ENCODE measurements around the gene ETFA.

Gene ETFA

GRCh38 chr15:76215634-76216033 lies 95.6 kb downstream of the ETFA start:
- TF ChIP-seq, protein P1, sequence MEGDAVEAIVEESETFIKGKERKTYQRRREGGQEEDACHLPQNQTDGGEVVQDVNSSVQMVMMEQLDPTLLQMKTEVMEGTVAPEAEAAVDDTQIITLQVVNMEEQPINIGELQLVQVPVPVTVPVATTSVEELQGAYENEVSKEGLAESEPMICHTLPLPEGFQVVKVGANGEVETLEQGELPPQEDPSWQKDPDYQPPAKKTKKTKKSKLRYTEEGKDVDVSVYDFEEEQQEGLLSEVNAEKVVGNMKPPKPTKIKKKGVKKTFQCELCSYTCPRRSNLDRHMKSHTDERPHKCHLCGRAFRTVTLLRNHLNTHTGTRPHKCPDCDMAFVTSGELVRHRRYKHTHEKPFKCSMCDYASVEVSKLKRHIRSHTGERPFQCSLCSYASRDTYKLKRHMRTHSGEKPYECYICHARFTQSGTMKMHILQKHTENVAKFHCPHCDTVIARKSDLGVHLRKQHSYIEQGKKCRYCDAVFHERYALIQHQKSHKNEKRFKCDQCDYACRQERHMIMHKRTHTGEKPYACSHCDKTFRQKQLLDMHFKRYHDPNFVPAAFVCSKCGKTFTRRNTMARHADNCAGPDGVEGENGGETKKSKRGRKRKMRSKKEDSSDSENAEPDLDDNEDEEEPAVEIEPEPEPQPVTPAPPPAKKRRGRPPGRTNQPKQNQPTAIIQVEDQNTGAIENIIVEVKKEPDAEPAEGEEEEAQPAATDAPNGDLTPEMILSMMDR (conservative IDR thresholded peaks at IDR 0.05; ENCODE audit: low read length): no peak

DNA sequence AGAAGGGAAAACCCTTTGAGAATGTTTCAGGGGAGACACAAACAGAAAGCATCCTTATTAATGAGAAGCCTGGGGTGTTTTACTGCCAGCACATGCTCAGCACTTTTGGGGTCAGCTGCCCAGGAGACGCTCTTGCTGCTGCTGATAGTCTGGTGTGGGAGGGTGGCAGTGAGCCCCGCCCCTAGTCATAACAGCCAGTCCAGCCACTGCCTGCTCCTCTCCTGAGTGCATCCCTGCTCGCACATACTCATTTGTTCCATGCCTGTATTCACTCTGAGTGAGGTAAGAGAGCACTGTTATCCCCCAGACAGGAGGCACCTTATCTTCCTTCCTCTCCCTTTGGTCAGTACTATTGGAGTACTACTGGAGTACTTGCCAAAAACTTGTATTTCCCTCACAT lies 101.3 kb downstream of the ETFA start:
- DNase-seq (ENCODE audit: low read depth): no peak
- no peak overlapping the region for H3K4me3 ChIP-seq (ENCODE audit: low read length)
- TF ChIP-seq, protein P1 (conservative IDR thresholded peaks at IDR 0.05; ENCODE audit: low read length): no peak

More at GRCh38 chr15:76215634-76216033, 95.6 kb downstream of the ETFA start:
- no peak for DNase-seq (ENCODE audit: low read depth)
- H3K4me3 ChIP-seq (ENCODE audit: low read length): no peak overlapping the region

- H3K4me3 ChIP-seq (ENCODE audit: low read length): no peak overlapping the region
- DNase-seq (ENCODE audit: low read depth): no peak
- TF ChIP-seq, protein P1 (conservative IDR thresholded peaks at IDR 0.05; ENCODE audit: low read length): no peak
Observed at GRCh38 chr15:76209523-76209922, 101.7 kb downstream of the ETFA start.

DNA sequence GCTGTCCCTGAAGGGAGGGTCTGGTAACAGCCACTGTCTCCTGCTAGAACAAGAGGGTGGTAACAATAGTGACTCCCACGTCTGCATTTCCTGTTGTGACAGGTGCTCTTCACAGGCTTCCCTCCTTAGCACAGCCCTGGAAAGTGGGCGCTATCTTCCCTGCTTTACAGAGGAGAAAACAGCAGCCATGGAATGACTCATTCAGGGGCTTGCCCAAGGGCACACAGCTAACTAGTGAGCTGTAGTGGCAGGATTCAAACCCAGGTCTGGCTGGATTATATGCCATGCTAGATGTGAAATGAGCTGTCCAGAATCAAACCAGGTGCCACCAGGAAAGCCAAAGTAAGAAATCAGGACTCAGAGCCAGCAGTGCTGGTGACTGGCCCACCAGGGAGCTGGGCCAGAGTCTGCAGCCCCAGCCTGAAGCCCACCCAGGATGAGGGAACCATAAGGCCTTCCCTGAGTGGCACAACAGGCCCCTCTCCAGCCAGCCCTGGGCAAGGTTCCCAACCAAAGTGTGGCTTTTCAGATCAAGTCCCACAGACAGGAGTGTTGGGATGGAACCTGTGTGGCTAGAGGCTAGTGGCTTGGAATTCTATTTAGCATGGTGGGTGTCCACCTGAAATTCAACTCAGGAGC lies 102.4 kb downstream of the ETFA start:
- TF ChIP-seq, protein P1 (conservative IDR thresholded peaks at IDR 0.05; ENCODE audit: low read length): no peak
- DNase-seq (ENCODE audit: low read depth): no peak
- H3K4me3 ChIP-seq (ENCODE audit: low read length): no peak overlapping the region

DNA sequence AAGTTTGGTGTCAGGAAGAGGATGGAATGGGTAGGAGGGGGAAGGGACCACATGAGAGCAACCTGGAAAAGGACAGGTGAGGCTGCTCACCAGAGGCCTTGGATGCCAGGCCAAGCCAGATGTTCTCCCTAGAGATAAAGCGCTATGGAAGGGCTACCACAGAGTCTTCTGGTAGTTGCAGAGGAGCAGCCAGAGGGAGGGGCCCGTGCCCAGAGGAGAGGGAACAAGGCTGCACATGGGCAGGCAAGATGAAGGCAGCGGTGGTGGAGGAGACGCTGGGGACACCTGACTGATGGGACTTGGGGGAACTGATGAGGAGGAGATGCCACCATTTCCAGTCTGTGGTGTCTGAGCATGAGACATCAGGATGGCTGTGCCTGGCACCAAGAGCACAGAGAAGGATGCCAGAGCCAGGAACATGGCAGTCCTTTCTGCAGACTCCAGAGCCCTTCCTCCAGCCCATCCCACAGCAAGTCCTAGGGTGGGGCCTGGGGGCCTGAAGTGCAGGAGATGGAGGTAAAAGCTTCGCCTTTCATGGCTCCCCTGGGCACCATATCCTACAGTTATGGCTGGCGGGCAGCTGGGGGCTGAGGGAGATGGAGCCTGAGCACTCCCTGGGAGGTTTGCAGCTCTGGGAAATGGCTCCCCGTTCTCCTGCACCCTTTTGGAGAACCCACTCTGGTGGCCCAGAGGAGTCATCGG lies 103.0 kb downstream of the ETFA start:
- DNase-seq (ENCODE audit: low read depth): no peak
- H3K4me3 ChIP-seq (ENCODE audit: low read length): no peak overlapping the region
- TF ChIP-seq, protein P1 (conservative IDR thresholded peaks at IDR 0.05; ENCODE audit: low read length): no peak

DNA sequence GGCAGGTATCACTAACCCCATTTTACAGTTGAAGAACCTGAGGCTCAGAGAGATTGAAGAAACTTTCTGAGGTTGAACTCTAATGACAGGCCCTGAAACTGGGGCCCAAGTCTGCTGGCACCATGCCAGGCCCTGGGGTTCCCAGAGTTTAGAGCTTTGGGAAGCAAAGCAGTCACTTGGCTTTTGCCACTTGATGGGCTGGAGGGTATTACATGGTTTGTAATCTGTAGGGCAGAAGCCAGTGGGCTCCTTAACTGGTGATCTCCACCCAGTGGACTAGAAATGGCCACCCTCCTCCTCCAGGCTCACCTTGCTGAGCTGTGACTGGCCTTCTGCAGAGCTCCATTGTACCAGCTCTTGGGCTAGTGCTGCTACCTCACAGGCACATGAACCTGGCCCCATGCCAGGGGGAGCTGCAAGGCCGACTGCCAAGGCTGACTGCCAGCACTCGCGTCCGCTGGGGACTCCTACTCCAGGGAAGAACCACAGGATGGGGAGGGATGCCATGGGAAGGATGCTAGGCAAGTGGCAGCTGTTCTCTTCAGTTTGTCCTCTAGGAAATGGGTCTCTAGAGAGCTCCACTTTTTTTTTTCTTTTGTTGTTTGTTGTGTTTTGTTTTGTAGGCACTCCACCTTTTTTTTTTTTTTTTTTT lies 104.8 kb downstream of the ETFA start:
- no peak overlapping the region for H3K4me3 ChIP-seq (ENCODE audit: low read length)
- TF ChIP-seq, protein P1 (conservative IDR thresholded peaks at IDR 0.05; ENCODE audit: low read length): no peak
- DNase-seq (ENCODE audit: low read depth): peak; percentile 33
